ENCODE measurements around the gene ROBO1. TPM values are rescaled to one million over a fixed set of nuclear protein-coding genes. Genes with fewer than 3 reads are reported as not detected.
"Not testable (repeated sequence)": the region's sequence is repeated elsewhere in the genome, so short reads cannot be mapped to it uniquely, and the experiment has no call there.

ROBO1 gene
- polyA plus RNA-seq, 4 donors = 88.9 to 114 (median 107) TPM

GRCh38 chr3:78689378-78689777, 1078.4 kb downstream of the ROBO1 start:
- no peak for DNase-seq (ENCODE audit: low read depth in 4 of 4, low spot score in 2 of 4)

GRCh38 chr3:78687520-78687919, 1080.3 kb downstream of the ROBO1 start:
- no peak for DNase-seq (ENCODE audit: low read depth in 4 of 4, low spot score in 2 of 4)

GRCh38 chr3:78683284-78683683, 1084.5 kb downstream of the ROBO1 start:
- DNase-seq (ENCODE audit: low read depth in 4 of 4, low spot score in 2 of 4) = no peak

GRCh38 chr3:78675119-78675805, 1092.5 kb downstream of the ROBO1 start:
- not testable (repeated sequence) for DNase-seq (ENCODE audit: low read depth in 4 of 4, low spot score in 2 of 4)

- DNase-seq (ENCODE audit: low read depth in 4 of 4, low spot score in 2 of 4) = no peak
Measured at GRCh38 chr3:78670746-78671145, 1097.1 kb downstream of the ROBO1 start.

GRCh38 chr3:78670094-78670493, 1097.7 kb downstream of the ROBO1 start:
- DNase-seq (ENCODE audit: low read depth in 4 of 4, low spot score in 2 of 4) = no peak

GRCh38 chr3:78668302-78668701, 1099.5 kb downstream of the ROBO1 start:
- no peak for DNase-seq (ENCODE audit: low read depth in 4 of 4, low spot score in 2 of 4)

GRCh38 chr3:78666470-78666800, 1101.4 kb downstream of the ROBO1 start:
- no peak for DNase-seq (ENCODE audit: low read depth in 4 of 4, low spot score in 2 of 4)

- DNase-seq (ENCODE audit: low read depth in 4 of 4, low spot score in 2 of 4) = no peak
Measured at GRCh38 chr3:78665776-78666469, 1101.9 kb downstream of the ROBO1 start.

GRCh38 chr3:78665101-78665500, 1102.7 kb downstream of the ROBO1 start:
- no peak for DNase-seq (ENCODE audit: low read depth in 4 of 4, low spot score in 2 of 4)

- no peak for DNase-seq (ENCODE audit: low read depth in 4 of 4, low spot score in 2 of 4)
Measured at GRCh38 chr3:78660957-78661356, 1106.8 kb downstream of the ROBO1 start.

GRCh38 chr3:78659386-78659987, 1108.3 kb downstream of the ROBO1 start:
- DNase-seq (ENCODE audit: low read depth in 4 of 4, low spot score in 2 of 4) = no peak

GRCh38 chr3:78647726-78648125, 1120.1 kb downstream of the ROBO1 start:
- DNase-seq (ENCODE audit: low read depth in 4 of 4, low spot score in 2 of 4) = no peak

GRCh38 chr3:78645628-78646310, 1122.0 kb downstream of the ROBO1 start:
- DNase-seq (ENCODE audit: low read depth in 4 of 4, low spot score in 2 of 4) = peak; percentile 55 to 78 (median 74)

- DNase-seq (ENCODE audit: low read depth in 4 of 4, low spot score in 2 of 4) = no peak
Measured at GRCh38 chr3:78644847-78645246, 1123.0 kb downstream of the ROBO1 start.

- no peak for DNase-seq (ENCODE audit: low read depth in 4 of 4, low spot score in 2 of 4)
Measured at GRCh38 chr3:78642226-78643035, 1125.4 kb downstream of the ROBO1 start.

- DNase-seq (ENCODE audit: low read depth in 4 of 4, low spot score in 2 of 4) = no peak
Measured at GRCh38 chr3:78641703-78642102, 1126.1 kb downstream of the ROBO1 start.

- no peak for DNase-seq (ENCODE audit: low read depth in 4 of 4, low spot score in 2 of 4)
Measured at GRCh38 chr3:78634316-78634715, 1133.5 kb downstream of the ROBO1 start.

- no peak for DNase-seq (ENCODE audit: low read depth in 4 of 4, low spot score in 2 of 4)
Measured at GRCh38 chr3:78633626-78634025, 1134.2 kb downstream of the ROBO1 start.

- no peak for DNase-seq (ENCODE audit: low read depth in 4 of 4, low spot score in 2 of 4)
Measured at GRCh38 chr3:78632925-78633553, 1134.8 kb downstream of the ROBO1 start.
